Measurements from ENCODE around the gene TMEM186. TPM values are rescaled to one million over a fixed set of nuclear protein-coding genes. Genes with fewer than 3 reads are reported as not detected.
"Not testable (repeated sequence)": the region's sequence is repeated elsewhere in the genome, so short reads cannot be mapped to it uniquely, and the experiment has no call there.

TMEM186 gene
- total and polyA plus RNA-seq, 9 of the 15 experiments (the other 6 are each of a cell fraction or from before 2014, with no cell fraction given): 10.1 to 33.4 (median 16.4) TPM

GRCh38 chr16:8788578-8789172, 8.8 kb downstream of the TMEM186 start:
- intact Hi-C loops (cut with micrococcal nuclease): no loop called here
- no TSS peak for BruUV-seq (replicated peaks)
- DNase-seq (ENCODE audit: extremely low read depth in 1 of 4, low spot score in 3 of 4) (no peak), ATAC-seq (no peak; the same call in 2 of the 3 replicates), FAIRE-seq (no peak)
- Histone ChIP-seq H3K79me2 (ENCODE audit: control insufficient read depth, insufficient read depth, low read length) (no peaks in the 10 kb centered on the region), H3K9me3 (replicated peaks; ENCODE audit: control insufficient read depth, insufficient read depth, low read depth, low read length) (no peaks in the 10 kb centered on the region), H3K4me2 (ENCODE audit: insufficient read depth, low read length) (no peak overlapping the region), H4K20me1 (replicated peaks; ENCODE audit: control insufficient read depth, insufficient read depth, low read length) (no peaks in the 10 kb centered on the region), H3K4me3 (no peak overlapping the region), H2AFZ (ENCODE audit: low read depth, low read length) (no peak overlapping the region), H3K9ac (ENCODE audit: insufficient read depth in 1 of 2, low read depth in 2 of 2, low read length in 2 of 2) (no peak overlapping the region), H3K36me3 (ENCODE audit: control insufficient read depth, insufficient read depth, low read length) (no peaks in the 10 kb centered on the region), H3K27ac (ENCODE audit: extremely low read depth, low read depth, low read length) (no peak overlapping the region), H3K9me1 (ENCODE audit: control insufficient read depth, insufficient read depth, low read length) (no peaks in the 10 kb centered on the region), H3K4me1 (replicated peaks in 1 of 2; ENCODE audit: control insufficient read depth in 2 of 2, insufficient read depth in 2 of 2, low read length in 2 of 2) (no peaks in the 10 kb centered on the region), H3K27me3 (ENCODE audit: control insufficient read depth in 2 of 2, insufficient read depth in 2 of 2, low read length in 2 of 2) (peaks cover 25 to 26% of the 10 kb centered on the region in 2 experiments; a peak in 4 of 5 replicates)
- TF ChIP-seq NFIC (IDR thresholded peaks at IDR 0.05) (no peak), HOXB6 (CRISPR knock-in tag; IDR thresholded peaks at IDR 0.05; ENCODE audit: borderline replicate concordance) (no peak), CREM (IDR thresholded peaks at IDR 0.05; ENCODE audit: low read depth) (no peak), ZNF263 (CRISPR knock-in tag; IDR thresholded peaks at IDR 0.05; ENCODE audit: borderline replicate concordance) (no peak), HMGN3 (IDR thresholded peaks at IDR 0.05; ENCODE audit: borderline replicate concordance, extremely low read depth, insufficient read length, low read depth, low read length) (no peak)
- 13% methylated on average over 8 of the region's 8 CpGs for WGBS (ENCODE audit: insufficient coverage, low coverage, missing lambda C conversion rate)
- in situ Hi-C loops (cut with MboI): no loop called here
- ChIA-PET POLR2A (interaction anchor here (0.9 kb wide), 1 partner anchor 14 kb away, joined by 3 read pairs; no protein-coding TSS in a partner anchor), CTCF (ENCODE audit: low intra/inter-chr PET ratio) (no interaction called here)

DNA sequence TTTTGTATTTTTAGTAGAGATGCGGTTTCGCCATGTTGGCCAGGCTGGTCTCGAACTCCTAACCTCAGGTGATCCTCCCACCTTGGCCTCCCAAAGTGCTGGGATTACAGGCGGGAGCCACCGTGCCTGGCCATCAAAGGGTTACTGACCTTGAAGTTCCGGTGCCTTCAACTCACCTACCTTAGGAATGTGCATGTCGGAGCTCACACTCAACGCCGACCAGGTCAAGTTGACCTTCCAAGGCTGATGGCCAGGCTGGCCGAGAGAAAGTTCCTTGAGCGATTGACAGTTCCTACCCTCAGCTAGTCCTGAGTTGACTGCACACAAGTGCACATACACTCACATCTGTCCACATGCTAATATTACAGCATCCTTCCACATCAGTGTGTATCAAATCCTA, 11.1 kb downstream of the TMEM186 start:
- H3K27ac ChIP-seq (ENCODE audit: extremely low read depth, low read depth, low read length); DNase-seq (ENCODE audit: extremely low read depth in 1 of 4, low spot score in 3 of 4); H3K79me2 ChIP-seq (ENCODE audit: control insufficient read depth, insufficient read depth, low read length); FAIRE-seq; H4K20me1 ChIP-seq (replicated peaks; ENCODE audit: control insufficient read depth, insufficient read depth, low read length); H3K4me2 ChIP-seq (ENCODE audit: insufficient read depth, low read length); H3K9me1 ChIP-seq (ENCODE audit: control insufficient read depth, insufficient read depth, low read length); H3K4me1 ChIP-seq (replicated peaks in 1 of 2; ENCODE audit: control insufficient read depth in 2 of 2, insufficient read depth in 2 of 2, low read length in 2 of 2); H2AFZ ChIP-seq (ENCODE audit: low read depth, low read length); H3K9me3 ChIP-seq (replicated peaks; ENCODE audit: control insufficient read depth, insufficient read depth, low read depth, low read length); CTCF ChIA-PET (ENCODE audit: low intra/inter-chr PET ratio); H3K9ac ChIP-seq (ENCODE audit: insufficient read depth in 1 of 2, low read depth in 2 of 2, low read length in 2 of 2); ATAC-seq; H3K36me3 ChIP-seq (ENCODE audit: control insufficient read depth, insufficient read depth, low read length); in situ Hi-C loops (cut with MboI); H3K4me3 ChIP-seq; BruUV-seq (replicated peaks); intact Hi-C loops (cut with micrococcal nuclease): not testable (repeated sequence)
- POLR2A ChIA-PET: interaction anchor here (1.4 kb wide), 1 partner anchor 12 kb away, joined by 3 read pairs; no protein-coding TSS in a partner anchor
- 27% methylated on average over 11 of the region's 11 CpGs for WGBS (ENCODE audit: insufficient coverage, low coverage, missing lambda C conversion rate)
- peaks cover 41 to 45% of the 10 kb centered on the region in 2 experiments; a peak in 4 of 5 replicates for H3K27me3 ChIP-seq (ENCODE audit: control insufficient read depth in 2 of 2, insufficient read depth in 2 of 2, low read length in 2 of 2)

All from K562 (cell line).